GM19438 (cell line): ENCODE data around the gene HOXB8.

Experiments
- ATAC-seq: cut with Tn5 transposase; IDR thresholded peaks from one replicate; pipeline ENCODE4 v1.9.1; 2021; ENCODE audit warnings: low read depth; ENCODE audit not compliant: unreplicated experiment

The HOXB8 gene

GRCh38 chr17:48615047-48615962 is at the start of gene HOXB8:
TSS of gene HOXB8 (minus strand) at chr17:48615292. CDS start at chr17:48614704, 588 bp downstream.
- ATAC-seq: no peak

GRCh38 chr17:48663134-48663924 is 48.2 kb upstream of the HOXB8 start:
- no peak for ATAC-seq

DNA sequence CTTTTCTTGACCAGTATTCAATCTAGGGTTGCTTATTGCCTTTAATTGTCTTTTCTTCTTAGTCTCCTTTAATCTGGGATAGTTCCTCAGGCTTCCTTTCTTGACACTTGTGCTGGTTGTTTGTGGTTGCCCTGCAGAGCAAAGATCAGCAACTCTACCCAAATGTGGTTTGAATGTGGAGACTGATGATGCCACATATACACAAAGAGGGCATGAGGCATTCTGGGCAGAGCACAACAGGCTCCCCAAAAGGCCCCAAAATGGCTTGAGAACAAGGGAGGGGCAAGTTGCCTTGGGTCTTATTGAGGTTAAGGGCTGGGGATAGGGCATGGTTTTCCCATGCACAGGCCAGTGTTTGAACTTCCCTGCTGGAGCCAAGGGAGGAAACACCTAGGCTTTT is 40.8 kb upstream of the HOXB8 start:
- no peak for ATAC-seq

- no peak for ATAC-seq
Measured at GRCh38 chr17:48649741-48650140, 34.6 kb upstream of the HOXB8 start.

DNA sequence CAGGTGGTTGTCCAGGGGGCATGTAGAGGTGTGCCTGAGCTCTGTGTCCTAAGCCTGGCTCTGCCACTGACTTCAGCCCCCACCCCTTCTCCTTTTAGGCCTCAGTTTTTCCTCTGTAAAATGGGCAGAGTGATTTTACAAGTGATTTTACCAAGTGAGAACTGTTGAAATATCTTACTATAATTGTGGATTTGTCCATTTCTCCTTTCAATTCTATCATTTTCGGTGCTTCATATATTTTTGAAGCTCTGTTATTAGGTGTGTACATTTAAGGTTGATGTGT is 32.8 kb upstream of the HOXB8 start:
- no peak for ATAC-seq

- ATAC-seq: no peak
Measured at GRCh38 chr17:48647103-48647962, 32.2 kb upstream of the HOXB8 start.

GRCh38 chr17:48646183-48647102 is 31.4 kb upstream of the HOXB8 start:
- no peak for ATAC-seq

DNA sequence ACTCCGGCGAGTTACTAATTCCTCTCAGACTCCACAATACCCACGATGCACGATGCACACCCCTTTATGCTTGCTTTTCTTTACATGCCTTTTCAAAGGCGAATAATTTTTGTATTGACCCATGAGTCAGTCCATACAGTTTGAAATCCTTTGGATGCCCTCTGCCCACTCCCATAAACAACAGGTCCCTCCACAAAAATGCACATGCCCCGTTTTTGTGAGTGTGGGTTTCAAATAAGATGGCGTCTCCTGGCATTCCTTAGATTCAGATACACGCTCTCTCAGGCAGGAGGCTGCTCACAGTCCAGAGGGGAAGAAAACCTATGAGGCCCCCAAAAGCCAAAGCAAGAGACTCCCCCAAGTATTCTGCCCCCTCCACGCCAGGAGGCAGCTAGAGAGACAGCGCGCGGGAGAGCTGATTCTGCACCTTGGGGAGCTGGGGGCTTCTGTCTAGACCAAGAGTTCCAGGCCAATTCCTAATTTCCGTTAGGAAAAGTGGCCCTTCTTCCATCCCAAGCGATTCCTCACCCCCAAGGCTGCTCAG is 30.6 kb upstream of the HOXB8 start:
- no peak for ATAC-seq

DNA sequence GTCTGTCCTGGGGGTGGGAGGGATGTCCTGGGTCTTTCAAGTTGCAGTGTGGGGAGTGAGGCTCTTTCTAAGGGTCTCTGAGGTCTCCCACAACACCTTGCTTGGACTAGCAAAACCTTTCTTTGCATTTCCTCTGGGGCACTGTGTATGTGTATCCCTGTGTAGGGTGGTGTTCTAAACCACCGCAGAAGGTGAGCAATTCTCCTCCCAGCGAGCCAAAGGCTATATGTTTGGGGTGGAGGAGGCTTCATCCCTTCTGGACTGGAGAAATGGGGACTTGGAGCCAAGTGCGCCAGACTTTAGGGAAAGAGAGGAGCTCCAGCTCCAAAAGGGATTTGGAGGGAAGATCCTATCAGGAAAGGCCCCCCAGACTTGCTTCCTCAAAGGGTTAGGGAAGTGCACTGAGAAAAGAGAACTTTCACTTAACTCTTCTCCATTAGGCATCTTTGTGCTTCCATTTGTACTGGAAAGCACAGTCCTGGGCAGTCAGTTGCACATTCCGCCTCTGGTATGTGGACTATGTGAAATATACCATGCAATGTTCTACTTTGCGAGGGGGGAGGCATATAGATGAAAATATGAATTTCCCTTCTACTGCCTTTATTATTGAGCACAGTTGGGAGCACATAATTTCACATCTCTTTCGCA is 29.9 kb upstream of the HOXB8 start:
- no peak for ATAC-seq

DNA sequence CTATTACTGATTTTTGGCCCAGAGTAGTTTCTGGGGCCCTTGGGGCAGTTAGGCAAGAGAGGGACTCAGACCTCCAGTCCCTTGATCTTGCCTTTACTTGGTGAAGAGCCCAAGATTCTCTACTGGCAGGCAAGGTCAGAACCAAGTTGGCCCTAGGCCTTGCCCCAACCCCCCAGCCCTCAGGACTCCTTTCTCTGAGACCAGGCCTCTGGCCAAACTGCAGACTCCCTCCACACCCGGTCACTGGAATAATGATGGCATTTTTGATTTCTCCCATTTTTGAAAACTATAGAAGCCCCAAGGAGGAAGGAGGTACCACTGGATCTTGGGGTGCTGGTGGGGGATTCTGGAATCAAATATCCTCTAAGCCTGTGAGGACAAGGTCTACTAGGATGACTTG is 29.1 kb upstream of the HOXB8 start:
- no peak for ATAC-seq

- no peak for ATAC-seq
Measured at GRCh38 chr17:48643697-48644012, 28.6 kb upstream of the HOXB8 start.

DNA sequence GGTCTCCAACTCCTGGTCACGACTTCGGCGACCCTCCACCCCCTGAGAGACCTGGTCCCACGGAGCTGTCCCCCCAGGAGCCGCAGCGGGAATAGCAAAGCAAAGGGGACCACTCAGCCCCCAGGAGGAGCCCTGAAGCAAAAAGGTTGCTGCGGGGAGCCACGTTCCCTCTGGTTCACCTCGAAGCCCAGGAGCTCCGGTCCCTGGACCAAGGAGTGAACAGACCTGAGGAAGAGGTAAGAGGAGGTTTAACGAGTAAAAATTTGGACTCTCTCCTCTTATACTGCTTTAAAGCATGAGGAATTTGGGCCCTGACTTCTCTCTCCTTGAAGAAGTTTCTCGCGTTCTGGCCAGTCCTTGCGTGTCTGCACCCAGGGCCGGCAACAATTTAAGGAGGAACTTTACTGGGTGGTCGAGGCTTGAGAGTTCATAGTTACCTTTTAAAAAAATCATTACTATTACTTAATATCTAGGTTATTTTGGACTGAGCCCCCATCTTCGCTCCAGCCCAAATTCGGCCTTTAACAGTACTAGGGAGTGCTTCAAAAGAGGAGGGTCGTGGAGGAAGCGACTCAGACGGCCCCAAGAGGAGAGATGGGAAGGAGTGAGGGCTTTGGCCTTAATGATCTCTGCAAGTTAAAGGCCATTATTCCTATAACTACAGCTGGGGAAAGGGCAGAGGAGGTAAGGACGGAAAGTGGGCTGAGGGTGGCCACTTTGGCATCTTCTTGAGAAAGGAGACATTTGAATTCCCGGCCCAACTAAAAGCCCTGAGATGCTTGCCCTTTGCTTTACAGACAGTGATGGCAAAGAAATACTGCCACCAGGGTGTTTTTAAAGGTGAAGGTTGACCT is 28.0 kb upstream of the HOXB8 start:
- no peak for ATAC-seq

DNA sequence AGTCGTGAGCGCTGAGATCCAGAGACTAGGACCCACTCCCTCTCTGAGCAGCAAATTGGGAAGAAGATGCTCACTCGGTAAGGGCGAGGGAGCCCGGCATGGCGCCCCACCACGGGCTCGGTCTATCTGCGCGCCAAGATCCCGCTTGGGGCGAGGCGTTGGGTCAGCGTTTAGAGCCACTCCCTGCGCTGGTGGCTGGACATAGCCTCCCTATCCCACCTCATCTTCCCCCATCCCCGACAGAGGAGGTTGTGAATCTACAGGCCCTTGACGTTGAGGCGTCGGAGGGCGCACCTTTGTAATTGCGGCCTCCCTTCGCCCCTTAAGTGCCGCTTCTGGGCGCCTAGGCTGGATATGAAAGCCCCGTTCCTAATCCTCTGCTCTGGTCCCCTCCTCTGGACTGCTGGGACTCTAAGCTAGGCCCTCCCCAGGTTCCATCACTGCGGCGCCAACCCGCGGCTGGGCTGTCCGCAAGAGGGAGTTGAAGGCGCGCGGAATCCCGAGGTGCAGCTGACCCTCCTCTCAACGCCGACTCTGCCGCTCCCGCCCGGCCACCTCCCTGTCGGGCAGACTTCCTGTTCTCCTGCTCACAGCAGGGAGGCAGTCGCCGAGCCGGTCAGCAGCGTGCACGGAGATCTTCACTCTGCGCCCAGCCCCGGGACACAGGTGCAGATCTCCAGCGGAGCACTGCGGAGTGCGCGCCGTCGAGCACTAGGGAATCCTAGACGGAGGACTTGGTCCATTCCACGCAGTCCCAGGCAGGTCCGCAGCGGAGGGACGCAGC is 27.2 kb upstream of the HOXB8 start:
- ATAC-seq: no peak

DNA sequence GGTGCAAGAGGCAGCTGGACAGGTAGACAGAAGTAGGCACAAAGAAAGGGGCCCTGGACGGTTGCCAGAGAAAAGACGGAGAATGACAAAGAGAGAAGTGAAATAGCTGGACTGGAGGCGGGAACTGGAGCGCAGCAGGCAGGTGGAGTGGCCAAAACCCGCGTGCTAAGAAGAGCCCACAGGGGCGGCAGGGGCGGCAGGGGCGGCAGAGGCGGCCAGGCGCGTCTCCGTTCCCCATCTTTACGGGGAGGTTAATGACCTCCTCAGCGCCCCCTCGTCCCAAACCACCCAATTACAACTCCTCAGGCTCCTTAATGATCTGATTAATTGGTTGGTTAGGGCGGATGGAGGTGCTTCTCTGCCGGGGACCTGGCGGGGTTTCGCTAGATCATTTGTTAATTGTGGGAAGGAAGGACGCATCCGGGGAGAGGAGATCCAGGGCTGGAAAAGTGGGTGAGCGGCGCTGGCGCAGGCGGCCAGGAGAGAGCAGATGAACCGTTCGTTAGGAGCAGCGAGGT is 26.5 kb upstream of the HOXB8 start:
- ATAC-seq: no peak

DNA sequence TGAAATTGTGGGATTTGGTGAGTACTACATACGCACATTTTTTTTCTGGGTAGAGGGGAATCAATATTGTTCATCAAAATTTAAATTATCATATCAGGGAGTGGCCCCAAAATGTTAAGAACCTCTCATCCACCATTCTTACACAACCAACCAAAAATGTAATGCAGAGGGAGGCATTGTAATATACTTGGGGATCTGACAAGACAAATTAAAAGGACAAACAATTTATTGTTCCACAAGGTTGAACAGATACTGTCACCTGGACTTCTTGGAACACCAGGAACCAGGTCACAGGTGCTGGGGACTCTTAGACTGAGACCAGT is 25.7 kb upstream of the HOXB8 start:
- no peak for ATAC-seq

DNA sequence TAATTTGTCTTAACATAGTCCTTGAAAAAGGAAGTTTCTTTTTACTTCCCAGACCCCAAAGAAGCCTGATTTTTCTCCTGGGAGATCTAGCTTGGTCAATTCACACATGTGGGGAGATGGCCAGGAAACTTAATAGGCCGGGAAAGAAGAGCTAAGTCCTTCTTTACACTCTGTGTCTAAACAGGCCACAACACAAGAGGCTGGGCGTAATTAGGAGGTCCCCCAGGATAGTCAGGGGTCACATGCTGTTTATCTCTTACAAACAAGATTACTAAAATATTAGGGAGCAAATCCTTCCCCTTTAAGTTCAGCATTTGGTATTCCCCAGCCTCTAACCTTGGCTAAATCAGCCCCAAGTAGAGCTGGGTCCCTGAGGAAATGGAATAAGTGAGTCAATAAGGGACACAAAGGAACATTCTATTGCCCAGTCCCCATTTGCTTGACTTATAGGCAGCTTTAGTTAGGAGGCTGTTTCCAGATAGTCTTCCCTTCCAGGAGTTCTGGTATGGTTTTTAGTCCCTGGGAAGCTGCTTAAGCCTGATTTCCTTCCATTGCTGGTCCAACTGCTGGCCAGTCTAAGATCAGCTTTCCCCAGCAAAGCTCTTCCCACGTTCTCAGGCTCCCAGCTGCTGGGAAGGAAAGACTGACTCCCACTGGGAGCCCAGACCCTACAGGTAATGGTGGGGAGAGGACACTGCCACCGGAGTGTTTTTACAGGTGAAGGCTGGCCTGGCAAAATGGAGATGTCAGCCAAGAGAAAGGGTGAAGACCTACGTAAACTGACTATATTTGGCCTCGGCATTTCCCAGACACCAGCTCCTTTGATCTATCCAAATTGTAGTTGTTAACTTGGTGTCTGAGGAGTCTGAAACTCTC is 25.1 kb upstream of the HOXB8 start:
- ATAC-seq: no peak

- no peak for ATAC-seq
Measured at GRCh38 chr17:48639136-48639535, 24.0 kb upstream of the HOXB8 start.
